ENCODE data around the gene PIGC.

DNA sequence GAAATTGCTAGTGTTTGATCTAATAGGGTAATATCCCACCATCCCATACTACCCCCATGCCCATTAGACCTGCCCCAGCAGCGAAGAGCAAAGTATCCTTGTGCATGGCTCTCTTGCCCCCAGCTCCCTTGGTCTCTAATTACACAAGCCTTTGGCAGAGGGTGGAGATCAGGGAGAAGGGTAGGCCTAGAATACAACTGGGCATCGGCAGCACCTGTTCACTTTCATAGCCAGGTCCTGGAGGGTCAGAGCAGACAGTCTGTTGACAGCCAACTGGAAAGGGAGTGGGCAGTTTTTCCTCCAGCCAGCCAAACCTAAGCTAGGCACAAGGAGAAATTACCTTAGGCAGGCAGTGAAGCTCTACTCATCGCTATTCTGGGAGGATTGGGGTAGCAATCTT is 2.7 kb upstream of the PIGC start:
- TF ChIP-seq CTCF (IDR thresholded peaks at IDR 0.05) (no peak), EP300 (IDR thresholded peaks at IDR 0.05) (no peak), POLR2A (IDR thresholded peaks at IDR 0.05) (no peak), POLR2AphosphoS5 (IDR thresholded peaks at IDR 0.05) (no peak)
